Activated CD4-positive, alpha-beta memory T cell treated with anti-CD3 and anti-CD28 coated beads for 36 hours (primary cell): ENCODE measurements around the gene CHMP5. TPM values are rescaled to one million over a fixed set of nuclear protein-coding genes. Genes with fewer than 3 reads are reported as not detected.

Source experiments
- CTCF ChIA-PET: fragments of 350-600 bp; sonication (Branson Sonifier 250); formaldehyde crosslinking; loops from one replicate; lab custom pipeline; 2021; ENCODE audit warnings: antibody characterized with exemption, inconsistent platforms; lab: Charles Lee
- POLR2A ChIA-PET: fragments of 350-600 bp; sonication (Branson Sonifier 250); formaldehyde crosslinking; loops from one replicate; lab custom pipeline; 2021; ENCODE audit warnings: antibody characterized with exemption; lab: Charles Lee
- DNase-seq: peaks from one replicate; pipeline ENCODE4 v3.0.0-alpha.2; 2020
- H3K27ac Mint-ChIP-seq: one replicate; pipeline ENCODE4 v1.8.0; 2021; ENCODE audit warnings: mixed read lengths
- H3K27me3 Mint-ChIP-seq: one replicate; pipeline ENCODE4 v1.8.0; 2021; ENCODE audit warnings: mixed read lengths
- H3K36me3 Mint-ChIP-seq: one replicate; pipeline ENCODE4 v1.8.0; 2021; ENCODE audit warnings: mixed read lengths
- H3K4me1 Mint-ChIP-seq: one replicate; pipeline ENCODE4 v1.8.0; 2021; ENCODE audit warnings: low read depth, mixed read lengths
- H3K4me3 Mint-ChIP-seq: one replicate; pipeline ENCODE4 v1.8.0; 2021; ENCODE audit warnings: mild to moderate bottlenecking, mixed read lengths
- H3K9me3 Mint-ChIP-seq: one replicate; pipeline ENCODE4 v1.8.0; 2021; ENCODE audit warnings: mixed read lengths
- intact Hi-C: fragments of 100-400 bp; cut with micrococcal nuclease; formaldehyde crosslinking; loops from one replicate; pipeline ENCODE4 v1.15.1; 2023
- total RNA-seq, 2 experiments: library from RNA; stranded (reverse); gene quantifications; one replicate each; pipeline ENCODE4 v1.2.3, GENCODE V29; 2021

CHMP5 gene
- total RNA-seq, 2 experiments from 2014 or later = 116 to 119 TPM

- intact Hi-C loops = loop anchor here (1.0 kb wide), 1 partner anchor 55 kb away; no protein-coding TSS in a partner anchor
- no peaks in the 10 kb centered on the region for H3K27me3 Mint-ChIP-seq
- peak overlapping the region; percentile 42 for H3K27ac Mint-ChIP-seq
- no peaks in the 10 kb centered on the region for H3K9me3 Mint-ChIP-seq
- peaks cover 9% of the 10 kb centered on the region for H3K36me3 Mint-ChIP-seq
- no peak overlapping the region for H3K4me3 Mint-ChIP-seq
- POLR2A ChIA-PET = interaction anchor here (1.1 kb wide), 1 partner anchor 34 kb away, joined by 3 read pairs; no protein-coding TSS in a partner anchor
- peaks cover 24% of the 10 kb centered on the region for H3K4me1 Mint-ChIP-seq
- CTCF ChIA-PET = interaction anchor here (0.6 to 3.1 kb wide), 25 partner anchors 9 to 242 kb away, joined by 3 to 22 read pairs (median 6); partner anchors contain the start of genes AQP3 and NOL6
- DNase-seq = peak; percentile 60
These were observed 22.2 kb downstream of the CHMP5 start for GRCh38 chr9:33287087-33287490.

DNA sequence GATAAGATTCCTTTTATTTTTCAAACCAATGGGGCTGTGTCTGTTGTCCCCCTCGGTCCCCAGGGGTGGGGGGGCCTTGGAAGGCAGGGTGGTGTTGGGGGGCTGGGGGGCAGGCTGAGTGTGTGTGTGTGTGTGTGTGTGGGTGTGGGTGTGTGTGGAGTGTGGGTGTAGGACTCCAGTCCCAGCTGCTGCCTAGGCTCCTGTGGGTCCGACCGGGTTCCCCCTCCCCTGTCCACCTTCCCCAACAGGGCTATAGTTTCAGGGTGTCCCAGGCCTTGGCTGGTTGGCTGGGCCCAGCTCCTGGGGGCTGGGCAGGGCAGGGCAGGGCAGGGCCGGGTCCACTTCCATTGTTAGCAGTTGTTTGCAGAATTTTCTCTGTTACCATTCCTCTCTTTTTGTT lies 23.4 kb downstream of the CHMP5 start:
- intact Hi-C loops = no loop called here
- CTCF ChIA-PET = interaction anchor here (1.8 to 3.1 kb wide), 7 partner anchors 17 to 178 kb away, joined by 8 to 22 read pairs (median 12); partner anchors contain the start of gene AQP3
- Mint-ChIP-seq H3K4me3 (no peak overlapping the region), H3K9me3 (no peaks in the 10 kb centered on the region), H3K27me3 (no peaks in the 10 kb centered on the region), H3K27ac (peak overlapping the region; percentile 61), H3K36me3 (peaks cover 18% of the 10 kb centered on the region), H3K4me1 (peaks cover 35% of the 10 kb centered on the region)
- POLR2A ChIA-PET = no interaction called here
- no peak for DNase-seq

DNA sequence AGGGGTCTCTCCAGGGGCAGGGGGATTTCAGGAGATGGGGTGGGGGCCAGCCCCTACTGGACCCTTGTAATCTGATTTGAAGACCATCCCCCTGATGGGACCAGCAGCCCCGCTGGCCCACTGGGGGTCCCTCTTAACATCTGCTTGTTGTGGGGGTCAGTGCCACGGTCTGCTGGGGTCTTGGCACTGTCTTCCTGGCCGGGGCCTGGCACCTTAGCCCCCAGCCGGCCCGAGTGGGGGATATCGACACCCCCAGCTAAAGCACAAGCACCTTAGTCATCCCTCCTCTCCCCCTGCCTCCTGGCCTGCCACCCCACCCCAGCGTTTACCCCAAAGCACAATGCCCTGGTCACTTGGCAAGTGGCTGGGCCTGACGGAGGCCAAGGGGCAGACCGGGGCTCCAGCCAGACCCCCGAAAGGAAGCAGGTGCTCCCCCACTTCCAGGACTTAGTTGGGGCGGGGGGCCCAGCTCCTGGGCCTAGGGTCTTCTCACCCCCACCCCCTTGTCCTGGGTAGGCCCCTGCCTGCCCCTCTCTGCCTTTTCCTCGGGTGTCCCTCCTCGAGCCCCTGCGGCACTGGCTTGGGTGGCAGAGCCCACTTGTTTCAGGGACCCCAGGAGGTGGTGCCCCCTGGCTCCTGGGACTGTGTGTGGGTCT lies 24.1 kb downstream of the CHMP5 start:
- CTCF ChIA-PET = interaction anchor here (1.5 kb wide), 1 partner anchor 16 kb away, joined by 3 read pairs; no protein-coding TSS in a partner anchor
- no peaks in the 10 kb centered on the region for H3K27me3 Mint-ChIP-seq
- H3K4me3 Mint-ChIP-seq = peak overlapping the region; percentile 80
- no peaks in the 10 kb centered on the region for H3K9me3 Mint-ChIP-seq
- H3K36me3 Mint-ChIP-seq = peaks cover 20% of the 10 kb centered on the region
- H3K27ac Mint-ChIP-seq = peak overlapping the region; percentile 57
- peaks cover 42% of the 10 kb centered on the region for H3K4me1 Mint-ChIP-seq
- POLR2A ChIA-PET = interaction anchor here (2.1 kb wide), 1 partner anchor 25 kb away, joined by 15 read pairs; the partner anchor contains the start of genes BAG1 and CHMP5
- intact Hi-C loops = no loop called here
- DNase-seq = no peak

DNA sequence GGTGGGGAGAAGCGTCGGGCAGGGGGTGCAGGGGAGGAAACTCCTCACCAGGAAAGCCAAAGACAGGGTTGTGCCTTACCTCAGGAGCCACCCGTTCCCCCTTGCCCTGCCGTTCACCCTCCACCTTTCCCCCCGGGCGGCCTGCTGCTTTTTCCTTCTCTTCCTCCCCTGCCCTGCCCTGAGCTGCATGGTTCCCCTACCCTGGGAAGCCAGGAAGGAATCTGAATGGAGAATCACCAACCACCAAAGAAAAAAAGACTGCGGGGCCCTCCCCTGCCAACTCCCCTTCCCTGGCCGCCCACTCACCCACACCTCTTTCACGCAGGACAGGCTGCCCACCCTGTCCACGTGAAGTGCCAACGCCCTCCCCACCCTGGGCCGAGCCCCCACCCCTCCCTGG lies 24.6 kb downstream of the CHMP5 start:
- no peaks in the 10 kb centered on the region for H3K9me3 Mint-ChIP-seq
- peaks cover 47% of the 10 kb centered on the region for H3K4me1 Mint-ChIP-seq
- ChIA-PET CTCF (interaction anchor here (0.8 to 1.5 kb wide), 9 partner anchors 15 to 184 kb away, joined by 3 to 10 read pairs (median 5); partner anchors contain the start of genes AQP3 and NOL6), POLR2A (interaction anchor here (0.6 to 2.4 kb wide), 9 partner anchors 15 to 184 kb away, joined by 3 to 23 read pairs (median 6); partner anchors contain the start of genes AQP3, BAG1, CHMP5 and NOL6)
- intact Hi-C loops = no loop called here
- no peaks in the 10 kb centered on the region for H3K27me3 Mint-ChIP-seq
- peaks cover 24% of the 10 kb centered on the region for H3K36me3 Mint-ChIP-seq
- peak overlapping the region; percentile 100 for H3K27ac Mint-ChIP-seq
- DNase-seq = peak; percentile 49
- peak overlapping the region; percentile 80 for H3K4me3 Mint-ChIP-seq

GRCh38 chr9:33289936-33290246 lies 25.0 kb downstream of the CHMP5 start:
- CTCF ChIA-PET = interaction anchor here (0.7 to 1.5 kb wide), 11 partner anchors 15 to 184 kb away, joined by 3 to 10 read pairs (median 4); partner anchors contain the start of genes AQP3 and NOL6
- Mint-ChIP-seq H3K4me3 (peak overlapping the region; percentile 80), H3K27me3 (no peaks in the 10 kb centered on the region), H3K27ac (peak overlapping the region; percentile 100), H3K4me1 (peaks cover 51% of the 10 kb centered on the region), H3K36me3 (peaks cover 27% of the 10 kb centered on the region), H3K9me3 (no peaks in the 10 kb centered on the region)
- no peak for DNase-seq
- POLR2A ChIA-PET = interaction anchor here (0.6 to 2.4 kb wide), 12 partner anchors 15 to 265 kb away, joined by 3 to 23 read pairs (median 6); partner anchors contain the start of genes AQP3, BAG1, CHMP5 and DNAJA1
- intact Hi-C loops = loop anchor here (1.0 to 2.0 kb wide), 9 partner anchors 16 to 265 kb away; partner anchors contain the start of genes BAG1, DNAJA1 and SMU1

GRCh38 chr9:33290247-33291030 lies 25.6 kb downstream of the CHMP5 start, which contains the start of gene NFX1:
Gene NFX1, plus strand, starts transcription at chr9:33290516. Its CDS starts 57 bp downstream, at chr9:33290573.
- intact Hi-C loops = loop anchor here (1.0 to 2.0 kb wide), 9 partner anchors 16 to 265 kb away; partner anchors contain the start of genes BAG1, DNAJA1 and SMU1
- ChIA-PET CTCF (interaction anchor here (0.7 to 1.5 kb wide), 11 partner anchors 14 to 183 kb away, joined by 3 to 10 read pairs (median 4); partner anchors contain the start of genes AQP3 and NOL6), POLR2A (interaction anchor here (0.6 to 2.4 kb wide), 12 partner anchors 14 to 266 kb away, joined by 3 to 23 read pairs (median 6); partner anchors contain the start of genes AQP3, BAG1, CHMP5 and DNAJA1)
- peak within 1 kb of the TSS; percentile 80 for H3K4me3 Mint-ChIP-seq
- peaks cover 29% of the 10 kb centered on the region for H3K36me3 Mint-ChIP-seq
- H3K9me3 Mint-ChIP-seq = no peaks in the 10 kb centered on the region
- H3K4me1 Mint-ChIP-seq = peaks cover 54% of the 10 kb centered on the region
- no peaks in the 10 kb centered on the region for H3K27me3 Mint-ChIP-seq
- DNase-seq = peak; percentile 100
- H3K27ac Mint-ChIP-seq = peak within 1 kb of the TSS; percentile 100

DNA sequence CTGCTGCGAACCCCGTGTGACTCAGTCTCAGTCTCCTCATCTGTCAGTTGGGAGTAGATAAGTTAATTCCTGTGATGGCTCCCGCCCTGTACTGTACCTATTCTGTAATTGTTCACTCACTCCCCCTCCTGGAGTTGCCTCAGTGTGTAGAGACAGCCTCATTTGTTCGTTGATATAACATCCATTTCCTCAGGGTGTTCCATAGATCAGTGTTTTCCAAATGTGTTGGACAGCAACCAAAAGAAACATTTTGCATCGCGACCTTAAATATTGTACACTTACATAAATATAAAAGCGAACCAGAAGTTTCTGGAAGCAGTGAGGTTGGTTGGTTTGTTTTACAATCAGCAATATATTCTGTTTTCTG lies 26.2 kb downstream of the CHMP5 start:
- Mint-ChIP-seq H3K9me3 (no peaks in the 10 kb centered on the region), H3K4me1 (peaks cover 58% of the 10 kb centered on the region), H3K36me3 (peaks cover 32% of the 10 kb centered on the region), H3K27ac (peak overlapping the region; percentile 100), H3K27me3 (no peaks in the 10 kb centered on the region), H3K4me3 (peak overlapping the region; percentile 80)
- ChIA-PET CTCF (interaction anchor here (0.9 to 1.5 kb wide), 4 partner anchors 29 to 163 kb away, joined by 4 to 10 read pairs (median 7); partner anchors contain the start of gene AQP3), POLR2A (interaction anchor here (1.0 to 2.4 kb wide), 7 partner anchors 15 to 266 kb away, joined by 3 to 23 read pairs (median 8); partner anchors contain the start of genes BAG1, CHMP5 and DNAJA1)
- intact Hi-C loops = loop anchor here (2.0 kb wide), 1 partner anchor 124 kb away; no protein-coding TSS in a partner anchor
- no peak for DNase-seq

- Mint-ChIP-seq H3K36me3 (peaks cover 41% of the 10 kb centered on the region), H3K4me3 (peak overlapping the region; percentile 80), H3K9me3 (no peaks in the 10 kb centered on the region), H3K27ac (peak overlapping the region; percentile 100), H3K27me3 (no peaks in the 10 kb centered on the region), H3K4me1 (peaks cover 64% of the 10 kb centered on the region)
- intact Hi-C loops = loop anchor here (2.0 kb wide), 1 partner anchor 123 kb away; no protein-coding TSS in a partner anchor
- POLR2A ChIA-PET = interaction anchor here (2.4 kb wide), 1 partner anchor 29 kb away, joined by 23 read pairs; no protein-coding TSS in a partner anchor
- CTCF ChIA-PET = no interaction called here
- no peak for DNase-seq
These were observed 27.1 kb downstream of the CHMP5 start for GRCh38 chr9:33291901-33292300.

DNA sequence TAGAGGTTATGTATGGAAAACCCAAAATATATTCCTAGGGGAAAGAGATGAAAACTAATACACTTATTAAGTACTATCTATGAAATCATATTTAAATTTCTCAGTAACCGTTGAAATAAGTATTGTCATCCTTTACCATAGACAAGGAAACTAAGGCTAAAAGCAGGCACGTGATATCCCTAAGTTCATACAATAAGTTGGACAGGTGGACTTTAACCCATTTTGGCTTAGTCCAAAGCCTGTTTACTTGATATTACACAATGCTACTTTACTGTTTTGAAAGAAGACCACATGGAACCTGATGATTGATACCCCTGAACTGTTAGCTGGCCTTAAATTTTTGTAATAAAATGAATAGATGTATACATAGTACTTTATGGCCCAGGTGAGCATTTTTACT lies 28.9 kb downstream of the CHMP5 start:
- Mint-ChIP-seq H3K27ac (peak overlapping the region; percentile 100), H3K9me3 (no peaks in the 10 kb centered on the region), H3K4me3 (no peak overlapping the region), H3K4me1 (peaks cover 72% of the 10 kb centered on the region), H3K27me3 (no peaks in the 10 kb centered on the region), H3K36me3 (peaks cover 58% of the 10 kb centered on the region)
- ChIA-PET CTCF (interaction anchor here (1.3 kb wide), 1 partner anchor 159 kb away, joined by 3 read pairs; no protein-coding TSS in a partner anchor), POLR2A (no interaction called here)
- DNase-seq = no peak
- intact Hi-C loops = no loop called here

GRCh38 chr9:33294670-33295432 lies 30.0 kb downstream of the CHMP5 start:
- Mint-ChIP-seq H3K9me3 (no peaks in the 10 kb centered on the region), H3K4me1 (peaks cover 82% of the 10 kb centered on the region), H3K27ac (peak overlapping the region; percentile 74), H3K36me3 (peaks cover 67% of the 10 kb centered on the region), H3K4me3 (peak overlapping the region; percentile 50), H3K27me3 (no peaks in the 10 kb centered on the region)
- intact Hi-C loops = loop anchor here (1.0 kb wide), 1 partner anchor 11 kb away; no protein-coding TSS in a partner anchor
- ChIA-PET CTCF (interaction anchor here (0.6 to 1.3 kb wide), 2 partner anchors 41 to 158 kb away, joined by 3 read pairs; no protein-coding TSS in a partner anchor), POLR2A (no interaction called here)
- no peak for DNase-seq
